MG63 (cell line): ENCODE data around the gene TGFBR2. TPM values are rescaled to one million over a fixed set of nuclear protein-coding genes. Genes with fewer than 3 reads are reported as not detected.

Source experiments
- DNase-seq: peaks from one replicate; pipeline ENCODE4 v3.0.0-alpha.2; 2020
- H3K27me3 ChIP-seq: fragments of 250-450 bp; sonication (Bioruptor Pico); 2 replicates; pipeline ENCODE4 v1.5.1; 2020; ENCODE audit warnings: mild to moderate bottlenecking, moderate library complexity
- H3K36me3 ChIP-seq: fragments of 250-450 bp; sonication (Bioruptor Pico); 2 replicates; pipeline ENCODE4 v1.5.1; 2020; ENCODE audit warnings: mild to moderate bottlenecking, moderate library complexity
- H3K4me3 ChIP-seq: fragments of 250-450 bp; sonication (Bioruptor Pico); 2 replicates; pipeline ENCODE4 v1.5.1; 2020; ENCODE audit warnings: mild to moderate bottlenecking, moderate library complexity
- H3K9me3 ChIP-seq: fragments of 250-450 bp; sonication (Bioruptor Pico); 2 replicates; pipeline ENCODE4 v1.5.1; 2020; ENCODE audit warnings: mild to moderate bottlenecking, moderate library complexity
- total RNA-seq: library from RNA; depleted of rRNA; stranded (reverse); fragments of >200 nt; shearing (Covaris generic); gene quantifications from 2 replicates; pipeline ENCODE4 v1.2.3, GENCODE V29; 2014; ENCODE audit warnings: low replicate concordance

The TGFBR2 gene
- total RNA-seq, 1 experiment from 2014 or later, result 28.9 TPM

DNA sequence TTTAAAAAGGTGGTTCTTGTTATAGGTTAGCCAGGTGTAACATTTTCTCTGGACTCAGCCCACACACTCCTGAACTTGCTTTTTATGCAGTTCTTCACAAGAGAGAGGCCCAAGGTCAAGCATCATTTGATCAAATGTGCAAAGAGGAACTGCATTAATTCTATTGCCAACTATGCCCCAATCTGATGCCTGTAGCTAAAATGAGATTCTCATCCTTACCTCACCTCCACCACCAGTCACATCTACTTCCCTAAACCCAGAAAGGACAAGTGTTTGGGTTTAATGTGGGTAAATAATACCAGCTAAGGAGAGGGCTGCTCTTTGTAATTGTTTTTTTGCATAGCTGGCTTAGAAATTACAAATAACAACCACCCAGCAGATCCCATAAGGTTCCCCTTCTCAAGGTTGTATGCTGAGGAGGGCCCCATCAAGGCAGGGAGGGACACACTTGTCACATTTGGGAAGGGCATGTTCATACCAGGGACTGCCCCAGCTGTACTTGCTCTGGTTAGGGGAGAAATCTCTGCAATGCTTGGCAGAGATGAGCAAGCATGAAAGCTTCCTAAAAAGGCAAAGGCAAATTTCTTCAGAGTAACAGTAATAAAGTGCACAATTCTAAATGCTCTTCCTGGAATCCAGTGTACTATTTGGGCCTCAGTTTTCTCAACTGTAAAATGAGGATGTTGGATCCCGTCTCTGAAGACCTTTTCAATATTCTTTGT, 76.2 kb downstream of the TGFBR2 start:
- H3K4me3 ChIP-seq, result no peak overlapping the region
- peaks cover 2% of the 10 kb centered on the region; the same call in 1 of the 2 replicates for H3K36me3 ChIP-seq
- H3K9me3 ChIP-seq, result no peaks in the 10 kb centered on the region
- DNase-seq, result no peak
- H3K27me3 ChIP-seq, result no peaks in the 10 kb centered on the region

DNA sequence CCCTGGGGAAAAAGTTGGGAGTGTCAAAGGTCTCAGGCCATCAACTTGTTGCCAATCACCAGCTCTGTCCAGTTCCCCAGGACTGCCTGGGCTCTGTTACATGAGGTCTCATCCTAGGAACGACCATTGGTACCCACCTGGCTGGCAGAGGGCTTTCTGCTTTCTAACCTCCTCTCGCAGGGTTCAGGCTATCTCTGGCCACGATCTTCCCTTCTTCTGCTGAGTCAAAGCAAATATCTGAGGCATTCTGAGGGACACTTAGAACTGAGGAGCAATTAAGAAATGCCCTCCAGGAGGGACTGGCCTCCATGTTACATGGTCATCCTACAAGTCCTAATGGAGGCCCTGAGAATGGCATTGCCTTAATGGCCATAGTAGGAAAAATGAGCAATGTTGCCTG, 77.4 kb downstream of the TGFBR2 start:
- H3K36me3 ChIP-seq, result peaks cover 8% of the 10 kb centered on the region; the same call in 1 of the 2 replicates
- no peaks in the 10 kb centered on the region for H3K27me3 ChIP-seq
- no peak overlapping the region for H3K4me3 ChIP-seq
- DNase-seq, result no peak
- no peaks in the 10 kb centered on the region for H3K9me3 ChIP-seq

DNA sequence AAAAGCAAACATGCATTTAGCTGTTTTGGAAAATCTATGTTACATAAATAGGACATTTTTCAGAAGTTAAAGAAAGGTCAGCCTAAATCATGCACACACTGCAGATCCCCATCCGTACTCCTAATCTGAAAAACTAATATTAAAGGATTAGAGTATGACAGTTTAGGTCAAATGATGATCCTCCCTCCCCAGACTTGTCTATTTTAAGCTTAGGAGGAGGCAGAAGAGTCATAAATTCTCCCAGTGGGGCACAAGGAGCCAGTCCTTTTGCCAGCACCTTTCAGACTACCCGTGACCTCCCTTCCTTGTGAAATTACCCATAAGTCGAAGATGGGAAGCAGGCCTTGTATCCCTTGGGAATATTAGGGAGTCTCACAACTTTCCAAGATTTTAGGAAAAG, 78.0 kb downstream of the TGFBR2 start:
- Histone ChIP-seq H3K36me3 (peaks cover 9% of the 10 kb centered on the region; the same call in 1 of the 2 replicates), H3K9me3 (no peaks in the 10 kb centered on the region), H3K4me3 (no peak overlapping the region), H3K27me3 (no peaks in the 10 kb centered on the region)
- no peak for DNase-seq

DNA sequence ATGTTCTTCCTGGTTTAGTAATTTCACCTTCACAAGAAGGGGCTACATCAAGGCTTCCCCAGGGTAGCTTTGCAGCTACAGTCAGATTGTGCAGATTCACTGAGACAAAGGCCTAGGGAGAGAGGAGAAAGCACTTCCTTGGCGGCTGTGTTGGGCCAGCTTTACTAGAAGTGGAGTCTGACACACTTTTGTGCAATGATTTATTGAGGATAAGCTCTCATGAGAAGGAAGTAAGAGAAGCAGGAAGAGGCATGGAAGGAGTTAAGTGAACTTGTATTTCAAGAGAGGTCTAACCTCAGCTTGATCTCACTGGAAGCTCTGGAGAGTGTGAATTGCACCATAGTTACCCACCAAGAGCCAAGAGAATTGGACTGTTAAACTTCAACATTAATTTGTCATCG, 78.9 kb downstream of the TGFBR2 start:
- Histone ChIP-seq H3K36me3 (peaks cover 12% of the 10 kb centered on the region), H3K4me3 (no peak overlapping the region), H3K27me3 (no peaks in the 10 kb centered on the region), H3K9me3 (no peaks in the 10 kb centered on the region)
- no peak for DNase-seq

DNA sequence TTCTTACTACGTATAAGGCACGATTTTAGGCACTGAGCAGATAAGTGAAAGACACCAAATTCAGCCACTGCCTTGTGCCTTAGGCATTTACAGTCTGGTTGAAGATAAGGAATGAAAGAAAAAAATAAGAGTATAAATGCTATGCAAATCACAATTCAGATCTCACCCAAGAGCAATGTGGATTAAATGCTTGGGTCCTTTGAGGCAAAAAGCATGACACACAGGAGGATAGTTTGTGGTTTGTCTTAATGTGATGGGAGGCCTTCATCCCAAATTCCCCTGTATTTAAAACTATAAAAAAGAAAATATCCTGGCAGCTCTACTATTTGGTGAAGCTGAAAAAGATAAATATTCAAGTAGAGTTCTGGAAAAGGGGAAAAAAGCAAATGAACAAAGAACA, 79.8 kb downstream of the TGFBR2 start:
- H3K36me3 ChIP-seq, result peaks cover 12% of the 10 kb centered on the region
- no peak for DNase-seq
- H3K27me3 ChIP-seq, result no peaks in the 10 kb centered on the region
- H3K4me3 ChIP-seq, result no peak overlapping the region
- H3K9me3 ChIP-seq, result no peaks in the 10 kb centered on the region

DNA sequence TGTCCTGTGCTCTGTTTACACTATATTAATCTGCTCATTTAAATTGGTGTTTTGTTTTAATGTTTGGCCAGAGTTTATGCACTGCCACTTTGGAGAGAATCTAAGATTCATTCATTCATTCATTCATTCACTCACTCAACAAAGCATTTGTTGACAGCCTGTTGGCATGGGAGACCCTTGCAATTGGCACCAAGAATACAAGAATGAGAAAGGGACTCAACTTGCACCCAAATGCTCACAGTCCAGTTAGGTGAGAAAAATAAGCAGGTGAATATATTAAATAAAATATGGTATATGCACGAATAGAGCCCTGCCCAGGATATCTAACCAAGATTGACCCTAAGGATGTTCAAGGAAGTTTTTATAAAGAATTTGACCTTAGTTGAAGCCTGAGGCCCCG, 80.4 kb downstream of the TGFBR2 start:
- Histone ChIP-seq H3K36me3 (peaks cover 12% of the 10 kb centered on the region), H3K4me3 (no peak overlapping the region), H3K27me3 (no peaks in the 10 kb centered on the region), H3K9me3 (no peaks in the 10 kb centered on the region)
- DNase-seq, result no peak

DNA sequence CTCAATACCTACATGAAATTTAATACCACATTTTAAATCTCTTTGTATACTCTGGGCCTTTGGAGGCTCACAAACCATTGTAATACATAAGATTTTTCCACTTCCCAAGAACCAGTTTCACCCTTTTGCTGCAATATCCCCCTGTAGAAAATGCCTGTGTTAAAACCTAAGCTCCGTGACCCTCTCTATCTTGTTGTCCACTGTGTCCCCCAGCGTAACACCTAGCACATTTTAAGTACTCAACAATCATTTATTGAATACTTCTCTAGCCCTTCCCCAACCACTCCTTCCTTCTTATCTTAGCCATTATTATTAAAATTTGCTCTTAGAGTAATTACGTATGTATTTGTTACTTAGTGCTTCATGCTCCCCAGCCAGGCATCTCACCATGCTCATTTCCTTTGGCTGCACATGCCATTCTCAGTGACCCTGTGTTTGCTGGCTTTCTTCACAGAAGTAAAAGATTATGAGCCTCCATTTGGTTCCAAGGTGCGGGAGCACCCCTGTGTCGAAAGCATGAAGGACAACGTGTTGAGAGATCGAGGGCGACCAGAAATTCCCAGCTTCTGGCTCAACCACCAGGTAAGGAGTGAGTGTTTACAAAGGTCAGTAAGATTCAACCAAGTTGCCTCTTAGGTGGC, 81.6 kb downstream of the TGFBR2 start:
- DNase-seq, result no peak
- no peaks in the 10 kb centered on the region for H3K27me3 ChIP-seq
- peaks cover 15% of the 10 kb centered on the region for H3K36me3 ChIP-seq
- no peaks in the 10 kb centered on the region for H3K9me3 ChIP-seq
- no peak overlapping the region for H3K4me3 ChIP-seq

DNA sequence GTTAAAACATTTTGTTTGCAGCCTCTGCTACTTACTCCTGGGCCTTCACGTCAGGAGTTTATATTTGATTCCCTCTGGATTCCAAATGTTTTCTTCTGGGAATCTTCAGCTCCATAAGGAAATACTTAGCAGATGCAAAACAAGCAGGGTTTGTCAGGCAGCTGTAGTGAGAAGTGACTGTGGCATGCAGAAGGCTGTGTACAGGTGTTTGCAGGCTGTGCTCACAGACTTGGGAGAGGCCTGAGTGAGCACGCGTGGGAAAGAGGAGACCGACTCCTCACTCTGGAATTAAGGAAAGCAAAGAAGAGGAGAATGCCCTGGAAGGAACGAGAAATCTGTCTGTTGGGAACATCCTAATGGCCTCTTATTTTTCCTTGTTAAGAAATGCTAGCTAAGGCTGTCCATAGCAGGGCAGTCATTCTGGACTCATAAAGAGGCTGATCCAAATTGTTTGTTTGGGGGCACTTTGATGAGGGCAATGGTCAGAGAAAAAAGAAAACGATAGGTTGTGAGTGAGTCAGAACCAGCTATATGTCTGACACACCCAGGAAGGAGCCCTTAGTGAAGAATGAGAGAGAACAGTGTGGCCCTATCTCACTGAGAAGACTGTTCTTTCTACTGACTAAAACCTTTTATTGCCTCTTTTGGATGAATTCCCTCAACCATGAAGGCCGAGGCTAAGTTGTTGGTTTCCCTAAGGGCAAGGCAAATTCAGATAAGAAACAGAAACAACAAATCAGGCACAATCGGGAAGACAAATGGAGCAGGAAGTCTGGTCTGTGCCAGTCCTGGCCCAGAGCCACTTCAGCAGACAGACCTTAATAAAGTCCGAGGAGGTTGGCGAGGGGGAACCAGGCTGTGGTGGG, 82.6 kb downstream of the TGFBR2 start:
- Histone ChIP-seq H3K36me3 (peaks cover 15% of the 10 kb centered on the region), H3K4me3 (no peak overlapping the region), H3K27me3 (no peaks in the 10 kb centered on the region), H3K9me3 (no peaks in the 10 kb centered on the region)
- DNase-seq, result no peak

DNA sequence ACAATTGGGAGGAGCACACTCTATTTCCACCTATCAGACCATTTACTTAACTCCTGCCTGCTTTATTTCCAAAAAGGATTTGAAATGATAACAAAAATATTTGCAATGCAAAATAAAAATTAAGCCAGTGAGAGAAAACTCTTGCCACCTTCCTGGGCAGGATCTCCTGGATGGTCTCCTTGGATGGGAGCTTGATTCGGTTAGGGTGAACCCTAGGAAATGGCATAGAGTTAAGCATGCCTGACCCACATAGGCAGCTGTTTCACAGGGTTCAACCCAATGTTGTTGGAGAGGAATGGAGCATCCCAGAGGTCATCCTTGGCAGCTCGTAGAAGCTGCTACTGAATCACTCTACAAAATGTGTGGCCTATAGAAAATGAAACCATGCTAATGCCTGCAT, 83.8 kb downstream of the TGFBR2 start:
- Histone ChIP-seq H3K4me3 (no peak overlapping the region), H3K9me3 (no peaks in the 10 kb centered on the region), H3K36me3 (peaks cover 17% of the 10 kb centered on the region), H3K27me3 (no peaks in the 10 kb centered on the region)
- DNase-seq, result no peak

DNA sequence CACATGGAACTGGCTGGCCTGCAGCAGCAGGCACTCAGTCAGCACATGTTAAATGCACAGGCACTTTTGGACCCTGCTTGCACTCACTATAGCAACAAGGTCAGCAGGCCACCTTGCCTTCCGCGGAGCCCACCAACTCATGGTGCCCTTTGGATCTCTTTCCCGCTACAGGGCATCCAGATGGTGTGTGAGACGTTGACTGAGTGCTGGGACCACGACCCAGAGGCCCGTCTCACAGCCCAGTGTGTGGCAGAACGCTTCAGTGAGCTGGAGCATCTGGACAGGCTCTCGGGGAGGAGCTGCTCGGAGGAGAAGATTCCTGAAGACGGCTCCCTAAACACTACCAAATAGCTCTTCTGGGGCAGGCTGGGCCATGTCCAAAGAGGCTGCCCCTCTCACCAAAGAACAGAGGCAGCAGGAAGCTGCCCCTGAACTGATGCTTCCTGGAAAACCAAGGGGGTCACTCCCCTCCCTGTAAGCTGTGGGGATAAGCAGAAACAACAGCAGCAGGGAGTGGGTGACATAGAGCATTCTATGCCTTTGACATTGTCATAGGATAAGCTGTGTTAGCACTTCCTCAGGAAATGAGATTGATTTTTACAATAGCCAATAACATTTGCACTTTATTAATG, 85.0 kb downstream of the TGFBR2 start:
- no peak overlapping the region for H3K4me3 ChIP-seq
- H3K9me3 ChIP-seq, result no peaks in the 10 kb centered on the region
- peaks cover 24% of the 10 kb centered on the region for H3K36me3 ChIP-seq
- H3K27me3 ChIP-seq, result no peaks in the 10 kb centered on the region
- DNase-seq, result no peak

DNA sequence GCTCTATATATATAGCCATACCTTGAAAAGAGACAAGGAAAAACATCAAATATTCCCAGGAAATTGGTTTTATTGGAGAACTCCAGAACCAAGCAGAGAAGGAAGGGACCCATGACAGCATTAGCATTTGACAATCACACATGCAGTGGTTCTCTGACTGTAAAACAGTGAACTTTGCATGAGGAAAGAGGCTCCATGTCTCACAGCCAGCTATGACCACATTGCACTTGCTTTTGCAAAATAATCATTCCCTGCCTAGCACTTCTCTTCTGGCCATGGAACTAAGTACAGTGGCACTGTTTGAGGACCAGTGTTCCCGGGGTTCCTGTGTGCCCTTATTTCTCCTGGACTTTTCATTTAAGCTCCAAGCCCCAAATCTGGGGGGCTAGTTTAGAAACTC, 85.5 kb downstream of the TGFBR2 start:
- Histone ChIP-seq H3K27me3 (no peaks in the 10 kb centered on the region), H3K9me3 (no peaks in the 10 kb centered on the region), H3K4me3 (no peak overlapping the region), H3K36me3 (peaks cover 24% of the 10 kb centered on the region)
- no peak for DNase-seq

DNA sequence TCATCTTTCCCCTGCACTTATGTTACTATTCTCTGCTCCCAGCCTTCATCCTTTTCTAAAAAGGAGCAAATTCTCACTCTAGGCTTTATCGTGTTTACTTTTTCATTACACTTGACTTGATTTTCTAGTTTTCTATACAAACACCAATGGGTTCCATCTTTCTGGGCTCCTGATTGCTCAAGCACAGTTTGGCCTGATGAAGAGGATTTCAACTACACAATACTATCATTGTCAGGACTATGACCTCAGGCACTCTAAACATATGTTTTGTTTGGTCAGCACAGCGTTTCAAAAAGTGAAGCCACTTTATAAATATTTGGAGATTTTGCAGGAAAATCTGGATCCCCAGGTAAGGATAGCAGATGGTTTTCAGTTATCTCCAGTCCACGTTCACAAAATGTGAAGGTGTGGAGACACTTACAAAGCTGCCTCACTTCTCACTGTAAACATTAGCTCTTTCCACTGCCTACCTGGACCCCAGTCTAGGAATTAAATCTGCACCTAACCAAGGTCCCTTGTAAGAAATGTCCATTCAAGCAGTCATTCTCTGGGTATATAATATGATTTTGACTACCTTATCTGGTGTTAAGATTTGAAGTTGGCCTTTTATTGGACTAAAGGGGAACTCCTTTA, 86.2 kb downstream of the TGFBR2 start:
- Histone ChIP-seq H3K4me3 (no peak overlapping the region), H3K27me3 (no peaks in the 10 kb centered on the region), H3K9me3 (no peaks in the 10 kb centered on the region), H3K36me3 (peaks cover 21% of the 10 kb centered on the region)
- DNase-seq, result no peak

DNA sequence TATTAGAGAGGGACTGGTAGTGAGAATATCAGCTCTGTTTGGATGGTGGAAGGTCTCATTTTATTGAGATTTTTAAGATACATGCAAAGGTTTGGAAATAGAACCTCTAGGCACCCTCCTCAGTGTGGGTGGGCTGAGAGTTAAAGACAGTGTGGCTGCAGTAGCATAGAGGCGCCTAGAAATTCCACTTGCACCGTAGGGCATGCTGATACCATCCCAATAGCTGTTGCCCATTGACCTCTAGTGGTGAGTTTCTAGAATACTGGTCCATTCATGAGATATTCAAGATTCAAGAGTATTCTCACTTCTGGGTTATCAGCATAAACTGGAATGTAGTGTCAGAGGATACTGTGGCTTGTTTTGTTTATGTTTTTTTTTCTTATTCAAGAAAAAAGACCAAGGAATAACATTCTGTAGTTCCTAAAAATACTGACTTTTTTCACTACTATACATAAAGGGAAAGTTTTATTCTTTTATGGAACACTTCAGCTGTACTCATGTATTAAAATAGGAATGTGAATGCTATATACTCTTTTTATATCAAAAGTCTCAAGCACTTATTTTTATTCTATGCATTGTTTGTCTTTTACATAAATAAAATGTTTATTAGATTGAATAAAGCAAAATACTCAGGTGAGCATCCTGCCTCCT, 87.2 kb downstream of the TGFBR2 start:
- H3K36me3 ChIP-seq, result peaks cover 17% of the 10 kb centered on the region

DNA sequence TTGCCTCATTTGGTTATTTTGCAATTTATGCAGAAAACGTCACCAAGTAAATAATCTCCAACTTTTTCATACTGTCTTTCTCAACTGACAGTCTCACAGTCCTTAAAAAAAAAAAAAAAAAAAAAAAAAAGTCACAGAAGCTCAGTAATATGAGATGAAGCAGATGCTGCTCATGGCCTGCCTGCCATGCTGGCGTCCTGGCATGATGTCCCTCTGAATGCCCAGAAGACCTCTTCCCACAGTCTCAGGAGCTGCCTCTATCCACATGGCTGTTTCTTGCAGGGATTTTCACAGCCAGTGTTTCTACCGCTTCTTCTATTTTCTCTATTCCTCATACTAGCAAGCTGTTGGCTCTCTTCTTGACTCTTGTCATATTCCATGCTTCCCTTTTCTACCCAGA, 87.7 kb downstream of the TGFBR2 start:
- no peaks in the 10 kb centered on the region for H3K9me3 ChIP-seq
- H3K36me3 ChIP-seq, result peaks cover 15% of the 10 kb centered on the region
- H3K27me3 ChIP-seq, result no peaks in the 10 kb centered on the region
- DNase-seq, result no peak
- H3K4me3 ChIP-seq, result no peak overlapping the region

More for the DNA sequence above, 87.2 kb downstream of the TGFBR2 start:
- Histone ChIP-seq H3K27me3 (no peaks in the 10 kb centered on the region), H3K4me3 (no peak overlapping the region), H3K9me3 (no peaks in the 10 kb centered on the region)
- DNase-seq, result no peak

DNA sequence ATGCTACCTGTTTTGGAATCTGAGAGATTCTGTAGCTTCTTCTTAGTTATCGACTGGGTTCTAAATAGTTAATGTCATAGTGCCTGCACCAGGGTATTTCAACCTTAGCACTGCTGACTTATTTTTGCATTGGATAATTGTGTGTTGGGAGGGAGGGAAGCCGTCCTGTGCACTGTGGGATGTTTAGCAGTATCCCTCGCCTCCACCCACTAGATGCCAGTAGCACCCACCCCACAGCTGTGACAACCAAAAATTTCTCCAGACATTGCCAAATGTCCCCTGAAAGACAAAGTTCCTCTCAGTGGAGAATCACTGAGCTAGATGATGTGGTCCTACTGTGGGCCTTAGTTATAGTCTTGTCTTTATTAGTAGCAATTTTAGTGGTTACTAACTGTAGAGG, 88.3 kb downstream of the TGFBR2 start:
- DNase-seq, result no peak
- H3K9me3 ChIP-seq, result no peaks in the 10 kb centered on the region
- no peak overlapping the region for H3K4me3 ChIP-seq
- no peaks in the 10 kb centered on the region for H3K27me3 ChIP-seq
- H3K36me3 ChIP-seq, result peaks cover 13% of the 10 kb centered on the region
